Neuron (in vitro differentiated cells): ENCODE data around the gene RBM39.
"Not testable (repeated sequence)": the region's sequence is repeated elsewhere in the genome, so short reads cannot be mapped to it uniquely, and the experiment has no call there.

ENCODE experiments used
- H2AFZ ChIP-seq: one replicate; pipeline ENCODE4 v1.6.1; 2013; ENCODE audit warnings: low read depth, mild to moderate bottlenecking, inconsistent platforms, low read length, moderate library complexity
- H3K27me3 ChIP-seq: one replicate; pipeline ENCODE4 v1.6.1; 2013; ENCODE audit warnings: low read length; ENCODE audit not compliant: insufficient read depth
- H3K36me3 ChIP-seq: one replicate; pipeline ENCODE4 v1.6.1; 2013; ENCODE audit warnings: low read length; ENCODE audit not compliant: insufficient read depth
- H3K4me1 ChIP-seq: one replicate; pipeline ENCODE4 v1.6.1; 2013; ENCODE audit warnings: low read length; ENCODE audit not compliant: insufficient read depth
- H3K4me3 ChIP-seq: 2 replicates; pipeline ENCODE4 v1.5.1; 2013; ENCODE audit warnings: mild to moderate bottlenecking, low read length, moderate library complexity
- H3K9me3 ChIP-seq: one replicate; pipeline ENCODE4 v1.6.1; 2013; ENCODE audit warnings: low read length

RBM39 gene

GRCh38 chr20:35729283-35729807 lies 12.7 kb downstream of the RBM39 start:
- Histone ChIP-seq H3K9me3 (no peaks in the 10 kb centered on the region), H3K36me3 (peaks cover 97% of the 10 kb centered on the region), H3K4me1 (no peaks in the 10 kb centered on the region), H3K4me3 (no peak overlapping the region), H3K27me3 (no peaks in the 10 kb centered on the region), H2AFZ (no peak overlapping the region)

- H3K36me3 ChIP-seq: peaks cover 92% of the 10 kb centered on the region
- H3K9me3 ChIP-seq: no peaks in the 10 kb centered on the region
- no peak overlapping the region for H2AFZ ChIP-seq
- H3K4me3 ChIP-seq: no peak overlapping the region
- H3K27me3 ChIP-seq: no peaks in the 10 kb centered on the region
- no peaks in the 10 kb centered on the region for H3K4me1 ChIP-seq
Observed at GRCh38 chr20:35726842-35727711, 15.0 kb downstream of the RBM39 start.

GRCh38 chr20:35724321-35725230 lies 17.5 kb downstream of the RBM39 start:
- no peak overlapping the region for H3K4me3 ChIP-seq
- H3K27me3 ChIP-seq: no peaks in the 10 kb centered on the region
- no peaks in the 10 kb centered on the region for H3K4me1 ChIP-seq
- no peak overlapping the region for H2AFZ ChIP-seq
- no peaks in the 10 kb centered on the region for H3K9me3 ChIP-seq
- H3K36me3 ChIP-seq: peaks cover 92% of the 10 kb centered on the region

- H3K36me3 ChIP-seq: peaks cover 92% of the 10 kb centered on the region
- not testable (repeated sequence) for H3K4me3 ChIP-seq, H3K9me3 ChIP-seq, H3K4me1 ChIP-seq, H3K27me3 ChIP-seq, H2AFZ ChIP-seq
Observed at GRCh38 chr20:35723652-35724320, 18.3 kb downstream of the RBM39 start.

GRCh38 chr20:35723275-35723639 lies 18.8 kb downstream of the RBM39 start:
- H3K4me3 ChIP-seq, H3K27me3 ChIP-seq, H2AFZ ChIP-seq, H3K9me3 ChIP-seq, H3K4me1 ChIP-seq: not testable (repeated sequence)
- H3K36me3 ChIP-seq: peaks cover 90% of the 10 kb centered on the region

- Histone ChIP-seq H3K9me3 (no peaks in the 10 kb centered on the region), H3K27me3 (no peaks in the 10 kb centered on the region), H3K4me3 (no peak overlapping the region), H3K36me3 (peaks cover 92% of the 10 kb centered on the region), H3K4me1 (no peaks in the 10 kb centered on the region), H2AFZ (no peak overlapping the region)
Observed at GRCh38 chr20:35721621-35722020, 20.4 kb downstream of the RBM39 start.

- no peaks in the 10 kb centered on the region for H3K4me1 ChIP-seq
- H3K36me3 ChIP-seq: peaks cover 92% of the 10 kb centered on the region
- no peaks in the 10 kb centered on the region for H3K9me3 ChIP-seq
- no peak overlapping the region for H2AFZ ChIP-seq
- H3K4me3 ChIP-seq: no peak overlapping the region
- no peaks in the 10 kb centered on the region for H3K27me3 ChIP-seq
Observed at GRCh38 chr20:35721219-35721618, 20.8 kb downstream of the RBM39 start.

- Histone ChIP-seq H3K4me3 (no peak overlapping the region), H3K9me3 (no peaks in the 10 kb centered on the region), H2AFZ (no peak overlapping the region), H3K4me1 (no peaks in the 10 kb centered on the region), H3K36me3 (peaks cover 92% of the 10 kb centered on the region), H3K27me3 (no peaks in the 10 kb centered on the region)
Observed at GRCh38 chr20:35720165-35721123, 21.6 kb downstream of the RBM39 start.

GRCh38 chr20:35719717-35720116 lies 22.3 kb downstream of the RBM39 start:
- Histone ChIP-seq H3K4me1 (no peaks in the 10 kb centered on the region), H3K4me3 (no peak overlapping the region), H3K27me3 (no peaks in the 10 kb centered on the region), H2AFZ (no peak overlapping the region), H3K9me3 (no peaks in the 10 kb centered on the region), H3K36me3 (peaks cover 93% of the 10 kb centered on the region)

GRCh38 chr20:35718972-35719635 lies 23.0 kb downstream of the RBM39 start:
- no peaks in the 10 kb centered on the region for H3K27me3 ChIP-seq
- H2AFZ ChIP-seq: no peak overlapping the region
- H3K9me3 ChIP-seq: no peaks in the 10 kb centered on the region
- H3K4me3 ChIP-seq: no peak overlapping the region
- no peaks in the 10 kb centered on the region for H3K4me1 ChIP-seq
- H3K36me3 ChIP-seq: peaks cover 92% of the 10 kb centered on the region

- peaks cover 92% of the 10 kb centered on the region for H3K36me3 ChIP-seq
- not testable (repeated sequence) for H3K9me3 ChIP-seq, H2AFZ ChIP-seq
Observed at GRCh38 chr20:35718321-35718720, 23.7 kb downstream of the RBM39 start.

GRCh38 chr20:35716330-35716729 lies 25.7 kb downstream of the RBM39 start:
- Histone ChIP-seq H3K36me3 (peaks cover 93% of the 10 kb centered on the region), H3K4me1 (peaks cover 2% of the 10 kb centered on the region), H3K27me3 (no peaks in the 10 kb centered on the region)

More at GRCh38 chr20:35718321-35718720, 23.7 kb downstream of the RBM39 start:
- not testable (repeated sequence) for H3K27me3 ChIP-seq, H3K4me3 ChIP-seq, H3K4me1 ChIP-seq

More at GRCh38 chr20:35716330-35716729, 25.7 kb downstream of the RBM39 start:
- Histone ChIP-seq H3K9me3 (no peaks in the 10 kb centered on the region), H3K4me3 (no peak overlapping the region), H2AFZ (no peak overlapping the region)
